ENCODE measurements around the gene TMIGD1. TPM values are rescaled to one million over a fixed set of nuclear protein-coding genes. Genes with fewer than 3 reads are reported as not detected.

Gene TMIGD1
- total RNA-seq, 1 experiment from 2014 or later = not detected

- POLR2A ChIA-PET = no interaction called here
Measured at GRCh38 chr17:30347488-30347887, 13.6 kb upstream of the TMIGD1 start.

More at GRCh38 chr17:30347488-30347887, 13.6 kb upstream of the TMIGD1 start:
- H3K4me3 ChIP-seq (replicated peaks in 1 of 2; ENCODE audit: low read depth in 1 of 2, low read length in 2 of 2) = no peak overlapping the region
- peaks cover 9 to 12% of the 10 kb centered on the region in 2 experiments; a peak in 3 of 4 replicates for H3K4me1 ChIP-seq (ENCODE audit: control insufficient read depth in 1 of 2, insufficient read depth in 2 of 2, low read length in 2 of 2)
- no peaks in the 10 kb centered on the region for H4K20me1 ChIP-seq (ENCODE audit: insufficient read depth)
- no peaks in the 10 kb centered on the region for H3K79me2 ChIP-seq (ENCODE audit: insufficient read depth, low read length)
- CTCF ChIA-PET = no interaction called here
- H3K36me3 ChIP-seq (ENCODE audit: control insufficient read depth in 1 of 2, insufficient read depth in 2 of 2, low read length in 2 of 2) = no peaks in the 10 kb centered on the region
- no peaks in the 10 kb centered on the region for H3K9me2 ChIP-seq (ENCODE audit: insufficient read depth)
- TF ChIP-seq JUND (IDR thresholded peaks at IDR 0.05) = no peak
- no peak for TF ChIP-seq CEBPB (IDR thresholded peaks at IDR 0.05; ENCODE audit: low read depth)
- TF ChIP-seq FOSL1 (IDR thresholded peaks at IDR 0.05; ENCODE audit: low read depth) = no peak
- no peak for TF ChIP-seq SRF (IDR thresholded peaks at IDR 0.05; ENCODE audit: low read depth)
- no peak for TF ChIP-seq ATF3 (IDR thresholded peaks at IDR 0.05)
- TF ChIP-seq CBX3 (IDR thresholded peaks at IDR 0.05; ENCODE audit: low read depth) = no peak
- no peak for TF ChIP-seq CTCF (IDR thresholded peaks at IDR 0.05 in 2 of 3, conservative IDR thresholded peaks at IDR 0.05 in 1 of 3; ENCODE audit: borderline replicate concordance in 1 of 3, insufficient read depth in 1 of 3, low read depth in 2 of 3, low read length in 2 of 3)
- no peak for TF ChIP-seq TCF7L2 (IDR thresholded peaks at IDR 0.05; ENCODE audit: borderline replicate concordance, extremely low read depth, insufficient read depth, insufficient read length)
- no peak for TF ChIP-seq EZH2phosphoT487 (IDR thresholded peaks at IDR 0.05; ENCODE audit: borderline replicate concordance)
- no peak for TF ChIP-seq ZBTB33 (IDR thresholded peaks at IDR 0.05; ENCODE audit: extremely low read depth, insufficient replicate concordance, low read length)
- no peak for TF ChIP-seq RAD21 (IDR thresholded peaks at IDR 0.05; ENCODE audit: low read depth)
- no peak for TF ChIP-seq ZFX (IDR thresholded peaks at IDR 0.05)
- no peak for TF ChIP-seq EZH2 (IDR thresholded peaks at IDR 0.05)
- H3K27me3 ChIP-seq (ENCODE audit: insufficient read depth, low read length) = no peaks in the 10 kb centered on the region
- no peak for ATAC-seq
- RAD21 ChIA-PET (ENCODE audit: low non-redundant PET in 1 of 2, low total read pairs in 2 of 2, uncharacterized antibody in 2 of 2, unreplicated experiment in 2 of 2) = no interaction called here
- DNase-seq (ENCODE audit: low read depth, low spot score) = no peak
- no TSS peak for BruUV-seq (replicated peaks)
- no peak overlapping the region for H3K9ac ChIP-seq (ENCODE audit: low read length)
- H3K27ac ChIP-seq (ENCODE audit: low read depth, low read length) = no peak overlapping the region
- no peak overlapping the region for H2AFZ ChIP-seq (ENCODE audit: low read depth, low read length, poor library complexity, severe bottlenecking)
- intact Hi-C loops (cut with micrococcal nuclease) = no loop called here
- H3K9me3 ChIP-seq (ENCODE audit: control insufficient read depth in 1 of 2, insufficient read depth in 1 of 2, low read depth in 1 of 2, low read length in 2 of 2) = no peaks in the 10 kb centered on the region
- no peak overlapping the region for H3K4me2 ChIP-seq (ENCODE audit: low read length)
